Lung (tissue), 12 donors: Measurements from ENCODE around the gene CPB2. TPM values are rescaled to one million over a fixed set of nuclear protein-coding genes. Genes with fewer than 3 reads are reported as not detected.

Source experiments
- ATAC-seq: fragments of 200-7000 bp; cut with Tn5 transposase; one replicate; pipeline ENCODE4 v1.9.1; 2020; ENCODE audit warnings: moderate number of reproducible peaks; ENCODE audit not compliant: insufficient read depth, low FRiP score
- DNase-seq, 3 donors: peaks; one replicate each; pipeline ENCODE4 v3.0.0-alpha.2; 2013 to 2017
- H3K27ac ChIP-seq, 2 donors: one replicate each; pipeline ENCODE4 v1.5.1; 2013; ENCODE audit warnings: mild to moderate bottlenecking in 2 of 2, moderate library complexity in 2 of 2, control low read depth in 1 of 2, inconsistent platforms in 1 of 2, low read depth in 1 of 2, low read length in 1 of 2
- H3K27me3 ChIP-seq, 3 donors: one replicate each; pipeline ENCODE4 v1.5.1; 2013; ENCODE audit warnings: low read length in 2 of 3; ENCODE audit not compliant: control insufficient read depth in 3 of 3, insufficient read depth in 3 of 3
- H3K36me3 ChIP-seq, 4 donors: one replicate each; pipeline ENCODE4 v1.5.1; 2013; ENCODE audit warnings: low read length in 4 of 4, mild to moderate bottlenecking in 1 of 4, moderate library complexity in 1 of 4; ENCODE audit not compliant: control insufficient read depth in 4 of 4, insufficient read depth in 4 of 4
- H3K4me1 ChIP-seq, 5 donors: one replicate each; pipeline ENCODE4 v1.5.1; 2013; ENCODE audit warnings: low read length in 5 of 5, mild to moderate bottlenecking in 2 of 5, moderate library complexity in 1 of 5; ENCODE audit not compliant: control insufficient read depth in 5 of 5, insufficient read depth in 5 of 5
- H3K4me3 ChIP-seq: one replicate; pipeline ENCODE4 v1.5.1; 2013; ENCODE audit warnings: mild to moderate bottlenecking, control low read depth, moderate library complexity
- H3K9ac ChIP-seq, 2 donors: one replicate each; pipeline ENCODE4 v1.5.1; 2013; ENCODE audit warnings: low read length in 2 of 2, control low read depth in 1 of 2; ENCODE audit not compliant: insufficient read depth in 1 of 2
- H3K9me3 ChIP-seq, 4 donors: one replicate each; pipeline ENCODE4 v1.5.1; 2013; ENCODE audit warnings: low read length in 3 of 4, mild to moderate bottlenecking in 1 of 4, moderate library complexity in 1 of 4; ENCODE audit not compliant: control insufficient read depth in 4 of 4, insufficient read depth in 3 of 4
- CTCF ChIP-seq: IDR thresholded peaks from 2 replicates; pipeline ENCODE4 v1.5.1; 2012; ENCODE audit warnings: mild to moderate bottlenecking; ENCODE audit errors: control extremely low read depth, extremely low read depth
- WGBS, 2 donors: extraction: QIAGEN DNeasy Blood & Tissue Kit; methylation state at CpG; one replicate each; pipeline ENCODE4 v1.1.7; 2013; 5-methylcytosine and 5-hydroxymethylcytosine counted together
- polyA plus RNA-seq, 2 donors: library from polyadenylated mRNA; stranded (reverse); fragments of 200-250 nt; gene quantifications; one replicate each; pipeline ENCODE4 v1.2.1, GENCODE V29; 2013
- total RNA-seq, 2 donors: library from RNA; depleted of rRNA in 1 of 2; stranded (reverse); fragments of >200 nt in 1 of 2; gene quantifications; one replicate each; pipeline ENCODE4 v1.2.1, GENCODE V29; 2014 to 2021
- donor health status: control.
- donor health status: control.
- donor health status: Bipolar disorder and iron deficiency.
- donor health status: healthy.
- donor health status: DM: yes; HTN: yes; CAD: no.

CPB2 gene
- total and polyA plus RNA-seq, 4 donors, result 1.7 to 19.7 (median 16.7) TPM; not detected in 1

- Histone ChIP-seq H3K9ac (no peak overlapping the region), H3K36me3 (no peaks in the 10 kb centered on the region), H3K4me1 (no peaks in the 10 kb centered on the region), H3K9me3 (no peaks in the 10 kb centered on the region), H3K27me3 (no peaks in the 10 kb centered on the region), H3K27ac (no peak overlapping the region), H3K4me3 (no peak overlapping the region)
- TF ChIP-seq CTCF, result no peak
- DNase-seq (no peak), ATAC-seq (no peak)
- 78 to 85% methylated on average over 5 of the region's 5 CpGs for WGBS, 2 donors
These were observed 42.6 kb downstream of the CPB2 start for GRCh38 chr13:46062185-46062584.

- Histone ChIP-seq H3K36me3 (no peaks in the 10 kb centered on the region), H3K27ac (no peak overlapping the region), H3K9me3 (no peaks in the 10 kb centered on the region), H3K27me3 (no peaks in the 10 kb centered on the region), H3K4me1 (no peaks in the 10 kb centered on the region), H3K9ac (peak overlapping the region in 1 of 2 donors; percentile 25), H3K4me3 (no peak overlapping the region)
- DNase-seq (peak in 1 of 3 donors; percentile 44), ATAC-seq (no peak)
- no peak for TF ChIP-seq CTCF
These were observed 45.4 kb downstream of the CPB2 start for GRCh38 chr13:46059405-46059804.

- Histone ChIP-seq H3K36me3 (no peaks in the 10 kb centered on the region), H3K9ac (no peak overlapping the region), H3K27me3 (no peaks in the 10 kb centered on the region), H3K9me3 (no peaks in the 10 kb centered on the region), H3K4me1 (peaks cover 0 to 6% (median 0%) of the 10 kb centered on the region in 5 donors), H3K27ac (no peak overlapping the region), H3K4me3 (no peak overlapping the region)
- no peak for TF ChIP-seq CTCF
- WGBS, 2 donors, result 38 to 64% methylated on average over 3 of the region's 3 CpGs
- DNase-seq, result no peak
- ATAC-seq, result no peak
These were observed 46.6 kb downstream of the CPB2 start for GRCh38 chr13:46058268-46058667.

- no peak for ATAC-seq
- Histone ChIP-seq H3K9ac (no peak overlapping the region), H3K27me3 (no peaks in the 10 kb centered on the region), H3K4me3 (no peak overlapping the region), H3K36me3 (peaks cover 0 to under 1% (median 0%) of the 10 kb centered on the region in 4 donors), H3K27ac (no peak overlapping the region), H3K9me3 (no peaks in the 10 kb centered on the region), H3K4me1 (peaks cover 0 to 10% (median 0%) of the 10 kb centered on the region in 5 donors)
- no peak for DNase-seq
- TF ChIP-seq CTCF, result no peak
- 48 to 72% methylated on average over 5 of the region's 5 CpGs for WGBS, 2 donors
These were observed 47.4 kb downstream of the CPB2 start for GRCh38 chr13:46057256-46058015.
